WTC11 (cell line): ENCODE measurements around the gene HHEX. TPM values are rescaled to one million over a fixed set of nuclear protein-coding genes. Genes with fewer than 3 reads are reported as not detected.

ENCODE experiments used
- ATAC-seq: fragments of 200-7000 bp; cut with Tn5 transposase; 2 replicates; pipeline ENCODE4 v1.10.0; 2021; ENCODE audit warnings: mild to moderate bottlenecking, moderate library complexity
- CTCF ChIA-PET: fragments of 300-600 bp; sonication (Branson Sonifier 250); formaldehyde crosslinking; loops from one replicate; lab custom pipeline; 2021; ENCODE audit warnings: antibody characterized with exemption; lab: Charles Lee
- POLR2A ChIA-PET: fragments of 350-600 bp; sonication (Branson Sonifier 250); formaldehyde crosslinking; loops from one replicate; lab custom pipeline; 2021; ENCODE audit warnings: antibody characterized with exemption; lab: Charles Lee
- DNase-seq: peaks from one replicate; pipeline ENCODE4 v3.0.0; 2021; ENCODE audit warnings: low spot score
- H3K27ac Mint-ChIP-seq: 2 replicates; pipeline ENCODE4 v1.8.0; 2021; ENCODE audit warnings: mixed read lengths
- H3K27me3 Mint-ChIP-seq: 2 replicates; pipeline ENCODE4 v1.8.0; 2021; ENCODE audit warnings: low read depth, mild to moderate bottlenecking, moderate library complexity, mixed read lengths
- H3K36me3 Mint-ChIP-seq: 2 replicates; pipeline ENCODE4 v1.8.0; 2021; ENCODE audit warnings: mixed read lengths
- H3K4me1 Mint-ChIP-seq: 2 replicates; pipeline ENCODE4 v1.8.0; 2022; ENCODE audit warnings: mixed read lengths
- H3K4me3 Mint-ChIP-seq: 2 replicates; pipeline ENCODE4 v1.8.0; 2021; ENCODE audit warnings: mild to moderate bottlenecking, moderate library complexity, mixed read lengths
- H3K9me3 Mint-ChIP-seq: 2 replicates; pipeline ENCODE4 v1.8.0; 2021; ENCODE audit warnings: mixed read lengths
- ATF6 ChIP-seq: sonication (generic); formaldehyde crosslinking; IDR thresholded peaks from 2 replicates; pipeline ENCODE4 v1.8.1; 2023; ENCODE audit warnings: mild to moderate bottlenecking, missing genetic modification reagents
- FOXK1 ChIP-seq: sonication (generic); formaldehyde crosslinking; IDR thresholded peaks from 2 replicates; pipeline ENCODE4 v1.8.0; 2022; ENCODE audit warnings: mild to moderate bottlenecking, moderate library complexity, missing genetic modification reagents
- FOXP1 ChIP-seq: sonication (generic); formaldehyde crosslinking; IDR thresholded peaks from 2 replicates; pipeline ENCODE4 v1.8.0; 2022; ENCODE audit warnings: missing genetic modification reagents, mild to moderate bottlenecking, moderate library complexity, borderline replicate concordance
- KAT7 ChIP-seq: sonication (generic); formaldehyde crosslinking; IDR thresholded peaks from 2 replicates; pipeline ENCODE4 v1.8.1; 2023; ENCODE audit warnings: missing genetic modification reagents, mild to moderate bottlenecking, borderline replicate concordance
- NR2C2 ChIP-seq: sonication (generic); formaldehyde crosslinking; IDR thresholded peaks from 2 replicates; pipeline ENCODE4 v1.8.0; 2022; ENCODE audit warnings: mild to moderate bottlenecking, missing genetic modification reagents
- SP1 ChIP-seq: sonication (generic); formaldehyde crosslinking; conservative IDR thresholded peaks from 2 replicates; pipeline ENCODE4 v1.8.1; 2022; ENCODE audit warnings: missing genetic modification reagents
- USF1 ChIP-seq: sonication (generic); formaldehyde crosslinking; IDR thresholded peaks from 2 replicates; pipeline ENCODE4 v1.8.0; 2022; ENCODE audit warnings: mild to moderate bottlenecking, missing genetic modification reagents
- ZNF138 ChIP-seq: sonication (generic); formaldehyde crosslinking; conservative IDR thresholded peaks from 2 replicates; pipeline ENCODE4 v1.8.1; 2022; ENCODE audit warnings: mild to moderate bottlenecking, moderate library complexity, missing genetic modification reagents
- ZNF317 ChIP-seq: sonication (generic); formaldehyde crosslinking; IDR thresholded peaks from 2 replicates; pipeline ENCODE4 v1.8.1; 2023; ENCODE audit warnings: low read depth, mild to moderate bottlenecking, moderate library complexity, missing genetic modification reagents, borderline replicate concordance
- ZNF671 ChIP-seq: fragments of 250-450 bp; sonication (Bioruptor Pico); IDR thresholded peaks from 2 replicates; pipeline ENCODE4 v1.8.0; 2021; ENCODE audit warnings: mild to moderate bottlenecking
- ZSCAN18 ChIP-seq: fragments of 250-450 bp; sonication (Bioruptor Pico); IDR thresholded peaks from 2 replicates; pipeline ENCODE4 v2.1.2; 2022; ENCODE audit warnings: mild to moderate bottlenecking, moderate library complexity
- total RNA-seq: library from RNA; stranded (reverse); gene quantifications from 3 replicates; pipeline ENCODE4 v1.2.3, GENCODE V29; 2021
- TF ChIP-seq, protein P1 (sequence below): sonication (generic); formaldehyde crosslinking; IDR thresholded peaks from 2 replicates; pipeline ENCODE4 v1.8.1; 2022; ENCODE audit warnings: mild to moderate bottlenecking, missing genetic modification reagents, moderate library complexity, borderline replicate concordance
- TF ChIP-seq, protein P2 (sequence below): sonication (generic); formaldehyde crosslinking; IDR thresholded peaks from 2 replicates; pipeline ENCODE4 v1.8.1; 2022; ENCODE audit warnings: missing genetic modification reagents, borderline replicate concordance
- TF ChIP-seq, protein P3 (sequence below): sonication (generic); formaldehyde crosslinking; conservative IDR thresholded peaks from 2 replicates; pipeline ENCODE4 v1.8.1; 2023; ENCODE audit warnings: mild to moderate bottlenecking, low read depth, missing genetic modification reagents, moderate library complexity

The HHEX gene
- total RNA-seq, 1 experiment from 2014 or later, result 4.5 TPM

- TF ChIP-seq SP1 (CRISPR knock-in tag), result no peak
- TF ChIP-seq, protein P1, sequence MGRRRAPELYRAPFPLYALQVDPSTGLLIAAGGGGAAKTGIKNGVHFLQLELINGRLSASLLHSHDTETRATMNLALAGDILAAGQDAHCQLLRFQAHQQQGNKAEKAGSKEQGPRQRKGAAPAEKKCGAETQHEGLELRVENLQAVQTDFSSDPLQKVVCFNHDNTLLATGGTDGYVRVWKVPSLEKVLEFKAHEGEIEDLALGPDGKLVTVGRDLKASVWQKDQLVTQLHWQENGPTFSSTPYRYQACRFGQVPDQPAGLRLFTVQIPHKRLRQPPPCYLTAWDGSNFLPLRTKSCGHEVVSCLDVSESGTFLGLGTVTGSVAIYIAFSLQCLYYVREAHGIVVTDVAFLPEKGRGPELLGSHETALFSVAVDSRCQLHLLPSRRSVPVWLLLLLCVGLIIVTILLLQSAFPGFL (CRISPR knock-in tag), result no peak
Measured at GRCh38 chr10:92729886-92730285, 40.1 kb downstream of the HHEX start (continued).

GRCh38 chr10:92732958-92733357 is 43.2 kb downstream of the HHEX start:
- no peak overlapping the region for H3K4me3 Mint-ChIP-seq
- no peak for ATAC-seq
- no peak for DNase-seq
- H3K27ac Mint-ChIP-seq, result no peak overlapping the region
- TF ChIP-seq FOXP1 (CRISPR knock-in tag) (no peak), ATF6 (no peak), ZSCAN18 (no peak), KAT7 (CRISPR knock-in tag) (no peak), ZNF138 (no peak), FOXK1 (no peak)
- TF ChIP-seq, protein P2, sequence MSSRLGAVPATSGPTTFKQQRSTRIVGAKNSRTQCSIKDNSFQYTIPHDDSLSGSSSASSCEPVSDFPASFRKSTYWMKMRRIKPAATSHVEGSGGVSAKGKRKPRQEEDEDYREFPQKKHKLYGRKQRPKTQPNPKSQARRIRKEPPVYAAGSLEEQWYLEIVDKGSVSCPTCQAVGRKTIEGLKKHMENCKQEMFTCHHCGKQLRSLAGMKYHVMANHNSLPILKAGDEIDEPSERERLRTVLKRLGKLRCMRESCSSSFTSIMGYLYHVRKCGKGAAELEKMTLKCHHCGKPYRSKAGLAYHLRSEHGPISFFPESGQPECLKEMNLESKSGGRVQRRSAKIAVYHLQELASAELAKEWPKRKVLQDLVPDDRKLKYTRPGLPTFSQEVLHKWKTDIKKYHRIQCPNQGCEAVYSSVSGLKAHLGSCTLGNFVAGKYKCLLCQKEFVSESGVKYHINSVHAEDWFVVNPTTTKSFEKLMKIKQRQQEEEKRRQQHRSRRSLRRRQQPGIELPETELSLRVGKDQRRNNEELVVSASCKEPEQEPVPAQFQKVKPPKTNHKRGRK, result no peak
- H3K36me3 Mint-ChIP-seq, result no peaks in the 10 kb centered on the region
- H3K4me1 Mint-ChIP-seq, result peaks cover 1% of the 10 kb centered on the region
- H3K9me3 Mint-ChIP-seq, result 0 out of 2 replicates have a peak, but pooled peaks cover 4% of the 10 kb centered on the region
- ChIA-PET CTCF (no interaction called here), POLR2A (no interaction called here)
- no peaks in the 10 kb centered on the region; the same call in 1 of the 2 replicates for H3K27me3 Mint-ChIP-seq

- Mint-ChIP-seq H3K9me3 (0 out of 2 replicates have a peak, but pooled peaks cover 4% of the 10 kb centered on the region), H3K4me3 (no peak overlapping the region), H3K4me1 (no peaks in the 10 kb centered on the region), H3K27me3 (no peaks in the 10 kb centered on the region; the same call in 1 of the 2 replicates), H3K36me3 (no peaks in the 10 kb centered on the region), H3K27ac (no peak overlapping the region)
- no peak for ATAC-seq
- CTCF ChIA-PET, result no interaction called here
- TF ChIP-seq FOXK1 (no peak), USF1 (CRISPR knock-in tag) (no peak), NR2C2 (CRISPR knock-in tag) (no peak), FOXP1 (CRISPR knock-in tag) (no peak), ZNF317 (CRISPR knock-in tag) (no peak), ZNF671 (CRISPR knock-in tag) (no peak), ZSCAN18 (no peak)
- TF ChIP-seq, protein P3, sequence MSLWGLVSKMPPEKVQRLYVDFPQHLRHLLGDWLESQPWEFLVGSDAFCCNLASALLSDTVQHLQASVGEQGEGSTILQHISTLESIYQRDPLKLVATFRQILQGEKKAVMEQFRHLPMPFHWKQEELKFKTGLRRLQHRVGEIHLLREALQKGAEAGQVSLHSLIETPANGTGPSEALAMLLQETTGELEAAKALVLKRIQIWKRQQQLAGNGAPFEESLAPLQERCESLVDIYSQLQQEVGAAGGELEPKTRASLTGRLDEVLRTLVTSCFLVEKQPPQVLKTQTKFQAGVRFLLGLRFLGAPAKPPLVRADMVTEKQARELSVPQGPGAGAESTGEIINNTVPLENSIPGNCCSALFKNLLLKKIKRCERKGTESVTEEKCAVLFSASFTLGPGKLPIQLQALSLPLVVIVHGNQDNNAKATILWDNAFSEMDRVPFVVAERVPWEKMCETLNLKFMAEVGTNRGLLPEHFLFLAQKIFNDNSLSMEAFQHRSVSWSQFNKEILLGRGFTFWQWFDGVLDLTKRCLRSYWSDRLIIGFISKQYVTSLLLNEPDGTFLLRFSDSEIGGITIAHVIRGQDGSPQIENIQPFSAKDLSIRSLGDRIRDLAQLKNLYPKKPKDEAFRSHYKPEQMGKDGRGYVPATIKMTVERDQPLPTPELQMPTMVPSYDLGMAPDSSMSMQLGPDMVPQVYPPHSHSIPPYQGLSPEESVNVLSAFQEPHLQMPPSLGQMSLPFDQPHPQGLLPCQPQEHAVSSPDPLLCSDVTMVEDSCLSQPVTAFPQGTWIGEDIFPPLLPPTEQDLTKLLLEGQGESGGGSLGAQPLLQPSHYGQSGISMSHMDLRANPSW (CRISPR knock-in tag), result no peak
- no peak for DNase-seq
- POLR2A ChIA-PET, result no interaction called here
Measured at GRCh38 chr10:92734301-92734700, 44.5 kb downstream of the HHEX start.
